Stimulated activated CD8-positive, alpha-beta memory T cell treated with anti-CD3 and anti-CD28 coated beads, Interleukin-7, amount 100 ng/mL, for 48 hours (primary cell): ENCODE results near the gene TMEM238.
"Not testable (repeated sequence)": the region's sequence is repeated elsewhere in the genome, so short reads cannot be mapped to it uniquely, and the experiment has no call there.

Experiments
- DNase-seq, 2 donors: peaks; one replicate each; pipeline ENCODE4 v3.0.0-alpha.2; 2020; ENCODE audit warnings: low read depth in 1 of 2; ENCODE audit errors: extremely low read depth in 1 of 2

Gene TMEM238, protein sequence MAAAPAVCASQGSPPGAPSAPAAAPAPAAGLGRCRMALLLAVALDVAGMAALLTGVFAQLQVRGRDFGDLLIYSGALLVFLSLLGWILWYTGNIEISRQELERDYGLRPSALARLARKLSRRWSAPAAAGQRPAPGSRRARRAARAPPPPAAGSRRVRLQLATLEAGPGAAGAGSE

DNA sequence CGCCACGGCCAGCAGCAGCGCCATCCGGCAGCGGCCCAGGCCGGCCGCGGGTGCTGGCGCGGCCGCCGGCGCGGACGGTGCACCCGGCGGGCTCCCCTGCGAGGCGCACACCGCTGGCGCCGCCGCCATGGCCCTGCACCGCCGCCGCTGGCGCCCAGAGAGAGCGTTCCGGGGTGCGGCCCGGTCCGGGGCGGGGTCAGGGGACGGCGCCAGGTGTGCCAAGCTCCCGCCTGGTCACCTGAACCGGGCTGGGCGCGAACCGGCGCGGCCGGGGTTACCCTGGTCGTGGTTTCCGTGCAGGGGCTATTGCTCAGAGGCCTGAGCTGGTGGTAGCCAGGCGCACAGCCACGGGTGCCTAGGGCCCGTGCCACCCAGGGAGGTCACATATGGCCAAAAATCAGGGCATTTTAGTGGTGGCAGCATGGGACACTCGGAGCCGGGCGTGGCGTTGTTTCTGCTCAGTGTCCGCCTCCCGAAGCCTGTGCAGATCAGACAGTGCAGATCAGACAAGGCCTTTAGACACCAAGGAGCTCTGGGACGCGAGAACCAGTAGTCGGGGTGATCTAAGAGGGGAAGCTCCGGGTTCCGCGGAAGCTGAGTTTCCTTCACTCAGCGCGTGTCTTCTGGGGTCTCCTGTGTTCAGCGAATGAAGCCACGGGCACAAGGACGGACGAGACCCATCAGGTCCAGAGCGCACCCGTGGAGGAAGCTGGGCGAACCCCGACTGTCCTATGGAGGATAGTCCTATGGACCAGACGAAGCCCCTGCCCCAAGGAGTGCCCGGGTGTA is at the start of gene TMEM238:
Gene TMEM238, minus strand, starts transcription at position 162 of the 789 bp plus-strand sequence. Its CDS starts 33 bp downstream, at position 129.
- DNase-seq = no peak

DNA sequence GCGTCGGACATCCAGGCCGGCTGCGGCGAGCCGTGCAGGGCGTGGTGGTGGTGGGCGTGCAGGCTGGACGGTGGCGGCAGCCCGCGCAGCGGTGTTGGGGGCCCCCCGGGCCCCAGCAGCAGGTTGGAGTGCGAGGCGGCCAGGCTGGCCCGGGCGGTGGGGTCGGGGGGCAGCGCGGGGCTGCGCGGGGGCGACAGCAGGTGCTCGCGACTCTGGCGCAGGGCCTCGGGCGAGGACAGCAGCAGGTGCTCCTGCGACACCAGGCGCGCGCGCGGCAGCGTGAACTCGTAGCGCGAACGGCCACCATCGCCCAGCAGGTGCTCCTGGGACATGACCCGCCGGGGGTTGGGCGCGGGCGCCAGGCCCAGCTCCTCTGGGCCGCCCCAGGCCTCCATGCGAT is 49.2 kb upstream of the TMEM238 start:
- no peak for DNase-seq

DNA sequence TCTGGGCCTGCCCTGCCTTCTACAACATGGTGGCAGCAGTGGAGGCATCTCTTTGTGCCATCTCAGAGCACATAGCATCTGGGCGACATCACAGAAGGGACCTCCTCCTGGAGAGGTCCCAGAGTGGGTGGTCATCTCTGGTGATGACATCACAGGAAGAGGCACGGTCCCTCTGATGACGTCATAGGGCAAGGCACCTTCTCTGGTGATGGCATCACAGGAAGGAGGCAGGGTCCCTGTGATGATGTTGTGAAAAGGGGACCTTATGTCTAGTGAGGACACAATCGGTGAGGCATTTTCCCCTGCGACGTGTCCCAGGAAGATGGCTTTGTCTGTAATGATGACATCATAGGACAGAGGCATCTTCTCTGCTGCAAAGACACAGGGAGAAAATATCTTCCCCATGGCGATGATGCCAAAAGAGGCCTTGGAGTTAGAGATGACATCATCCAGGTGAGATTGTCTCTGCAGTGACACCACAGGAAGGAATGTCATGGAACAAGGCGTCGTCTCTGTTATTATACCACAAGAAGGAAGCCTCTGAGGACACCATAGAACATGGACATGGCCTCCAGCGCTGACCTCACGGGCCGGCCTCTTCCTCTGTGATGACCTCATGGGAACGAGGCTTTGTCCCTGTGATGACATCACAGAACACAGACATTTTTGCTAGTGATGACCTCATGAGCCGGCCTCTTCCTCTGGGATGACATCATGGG is 48.3 kb upstream of the TMEM238 start:
- DNase-seq = no peak

DNA sequence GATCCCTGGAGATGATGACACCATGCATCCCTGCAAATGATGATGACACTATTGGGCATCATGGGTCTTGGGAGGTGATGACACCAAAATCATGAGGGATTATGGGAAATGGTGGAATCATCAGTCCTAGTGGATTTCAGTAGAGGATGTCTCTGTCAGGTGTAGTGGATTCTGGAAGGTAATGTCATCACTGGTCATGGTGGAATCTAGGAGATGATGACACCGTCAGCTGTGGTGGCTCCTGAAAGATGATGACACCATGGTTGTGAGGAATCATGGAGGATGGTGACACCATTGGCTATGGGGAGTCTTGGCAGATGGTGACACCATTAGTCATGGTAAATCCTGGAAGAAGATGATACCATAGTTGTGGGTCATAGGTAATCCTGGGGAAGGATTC is 47.1 kb upstream of the TMEM238 start:
- no peak for DNase-seq

DNA sequence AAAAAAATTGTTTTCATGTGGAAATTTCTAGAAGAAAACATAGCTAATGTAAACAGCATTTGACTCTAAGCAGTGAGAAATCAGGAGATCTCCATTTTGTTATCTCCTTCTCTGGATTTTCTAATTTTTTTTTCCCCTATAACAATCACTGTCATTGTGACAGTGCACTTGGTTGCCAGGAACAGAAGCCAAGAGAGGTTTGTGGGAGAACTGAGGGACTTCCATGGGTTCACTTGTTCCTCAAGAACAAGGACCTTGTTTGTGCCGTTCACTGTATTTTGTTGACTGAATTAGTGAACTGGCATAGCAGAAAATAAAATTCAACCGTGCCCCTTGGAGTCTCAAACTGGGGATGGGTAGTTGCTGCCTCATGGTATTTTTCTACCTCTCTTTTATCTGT is 42.0 kb upstream of the TMEM238 start:
- DNase-seq = no peak

DNA sequence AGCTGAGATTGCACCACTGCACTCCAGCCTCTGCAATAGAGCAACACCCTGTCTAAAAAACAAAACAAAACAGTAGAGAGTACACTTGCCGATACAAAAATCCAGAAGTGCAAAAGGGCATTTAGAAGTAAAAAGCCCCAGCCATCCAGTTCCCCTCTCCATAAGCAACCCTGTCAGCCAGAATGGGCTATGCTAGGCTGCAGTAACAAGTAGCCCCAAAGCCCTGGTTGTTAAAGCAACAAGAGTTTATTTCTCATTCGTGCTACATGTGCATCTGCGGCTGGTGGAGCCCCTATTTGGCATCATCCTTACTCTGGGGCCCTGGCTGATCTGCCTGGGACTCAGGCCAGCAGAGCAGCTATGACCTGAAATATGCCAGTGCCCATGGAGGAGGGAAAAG is 40.4 kb upstream of the TMEM238 start:
- no peak for DNase-seq

DNA sequence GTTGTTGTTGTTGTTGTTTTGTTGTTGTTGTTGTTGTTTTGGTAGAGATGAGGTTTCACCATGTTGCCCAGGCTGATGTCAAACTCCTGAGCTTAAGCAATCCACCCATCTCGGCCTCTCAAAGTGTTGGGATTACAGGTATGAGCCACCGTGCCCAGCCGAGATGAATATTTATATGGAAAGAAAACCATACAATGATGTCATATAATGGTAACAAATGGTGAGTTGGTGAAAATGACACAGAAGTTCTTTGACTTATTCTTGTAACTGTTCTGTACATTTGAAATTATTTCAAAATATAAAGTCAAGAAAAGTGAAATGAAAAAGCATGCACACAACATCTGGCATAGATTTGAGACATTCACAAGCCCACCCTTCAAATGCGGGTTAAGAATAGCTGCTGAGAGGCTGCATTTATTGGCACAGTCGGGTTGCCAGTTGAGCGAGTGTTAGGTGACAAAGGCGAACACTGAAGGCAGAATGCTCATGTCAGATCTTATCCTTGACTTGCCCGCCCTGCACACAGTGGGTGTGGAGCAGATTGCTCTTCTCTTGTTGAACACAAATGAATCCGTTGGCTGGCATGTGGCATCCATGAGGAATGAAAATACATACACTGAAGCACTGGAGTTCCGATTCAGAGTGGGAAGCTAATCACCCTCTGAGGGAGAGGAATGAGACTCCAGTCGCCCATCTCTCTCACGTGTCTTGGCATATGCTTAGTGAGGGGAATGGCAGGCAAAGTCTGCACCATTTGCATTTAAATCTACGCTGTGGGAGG is 39.3 kb upstream of the TMEM238 start:
- no peak for DNase-seq

DNA sequence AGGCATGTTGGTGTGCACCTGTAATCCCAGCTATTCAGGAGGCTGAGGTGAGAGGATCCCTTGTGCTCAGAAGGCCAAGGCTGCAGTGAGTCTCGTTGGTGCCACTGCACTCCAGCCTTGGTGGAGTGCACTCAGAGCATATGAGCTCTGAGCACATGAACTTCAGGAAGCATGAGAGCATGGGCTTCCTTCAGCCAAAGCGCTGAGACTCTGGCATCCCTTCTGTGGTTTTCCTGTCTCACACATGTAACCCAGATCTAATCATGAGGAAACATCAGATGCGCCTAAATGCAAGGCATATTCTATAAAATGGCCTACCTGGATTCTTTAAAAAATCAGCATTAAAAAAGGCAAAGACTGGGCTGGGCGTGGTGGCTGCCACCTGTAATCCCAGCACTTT is 37.2 kb upstream of the TMEM238 start:
- DNase-seq = not testable (repeated sequence)

DNA sequence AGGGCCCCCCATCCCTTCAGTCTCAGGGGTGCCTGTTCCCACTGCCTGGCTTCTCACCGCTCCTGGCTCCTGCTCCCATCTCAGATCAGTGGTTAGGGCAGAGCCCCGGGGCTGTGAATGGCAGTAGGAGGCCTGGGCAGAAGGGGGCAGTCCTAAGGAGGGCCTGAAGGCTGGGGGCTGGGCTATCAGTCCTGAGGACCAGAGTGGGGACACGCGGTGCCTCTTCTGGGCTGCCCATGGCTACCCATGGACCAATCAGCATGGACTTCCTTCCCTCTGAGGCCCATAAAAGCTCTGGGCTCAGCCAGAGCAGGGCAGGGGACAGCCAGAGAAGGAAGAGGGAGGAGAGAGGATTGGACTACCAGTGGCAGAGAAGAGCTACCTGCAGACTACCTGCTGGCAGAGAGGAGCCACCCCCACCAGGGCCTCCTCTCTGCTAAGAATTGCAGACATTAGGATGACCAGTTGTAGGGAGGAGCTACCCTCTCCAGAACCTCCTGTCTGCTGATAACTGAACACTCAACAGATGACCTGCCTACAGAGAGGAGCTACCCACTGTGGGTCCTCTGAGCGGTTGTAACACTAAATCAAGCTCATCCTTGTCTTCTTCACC is 35.6 kb upstream of the TMEM238 start:
- no peak for DNase-seq

DNA sequence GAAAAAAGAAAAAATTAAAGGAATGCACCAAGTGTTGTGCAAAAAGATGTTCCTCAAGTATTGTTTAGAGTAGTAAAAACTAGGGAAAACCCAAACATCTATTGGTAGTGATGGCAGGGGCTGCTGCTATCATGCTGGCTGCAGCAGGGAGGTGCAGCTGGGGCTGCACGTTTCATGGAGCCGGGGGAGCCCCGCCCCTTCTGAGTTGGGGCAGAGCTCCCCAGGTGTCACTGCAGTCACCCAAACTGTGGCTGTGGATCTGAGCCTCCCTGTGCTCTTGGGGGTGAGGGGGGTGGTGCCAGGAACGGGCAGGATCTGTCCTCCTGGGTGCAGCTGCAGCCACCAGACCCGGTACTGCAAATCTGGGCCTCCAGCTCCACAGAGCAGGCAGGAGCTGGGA is 35.0 kb upstream of the TMEM238 start:
- DNase-seq = no peak

DNA sequence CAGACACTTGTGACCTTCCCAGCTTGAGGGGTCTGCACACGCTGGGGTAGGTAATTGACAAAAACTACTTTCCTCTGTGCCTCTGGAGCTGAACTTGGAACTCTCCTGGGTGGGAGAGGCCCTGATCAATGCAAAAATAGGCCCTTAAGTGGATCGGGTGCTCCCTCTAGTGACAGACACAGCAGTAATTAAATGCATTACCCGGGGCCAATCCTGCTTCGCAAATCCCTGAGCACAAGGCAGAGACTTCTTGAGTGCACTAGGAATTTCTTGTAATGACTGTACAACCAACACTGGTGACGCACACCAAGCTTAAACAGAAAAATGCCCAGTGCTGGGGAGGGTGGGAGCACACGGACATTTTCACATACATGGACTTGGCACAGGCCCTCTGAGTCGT is 34.1 kb upstream of the TMEM238 start:
- no peak for DNase-seq

DNA sequence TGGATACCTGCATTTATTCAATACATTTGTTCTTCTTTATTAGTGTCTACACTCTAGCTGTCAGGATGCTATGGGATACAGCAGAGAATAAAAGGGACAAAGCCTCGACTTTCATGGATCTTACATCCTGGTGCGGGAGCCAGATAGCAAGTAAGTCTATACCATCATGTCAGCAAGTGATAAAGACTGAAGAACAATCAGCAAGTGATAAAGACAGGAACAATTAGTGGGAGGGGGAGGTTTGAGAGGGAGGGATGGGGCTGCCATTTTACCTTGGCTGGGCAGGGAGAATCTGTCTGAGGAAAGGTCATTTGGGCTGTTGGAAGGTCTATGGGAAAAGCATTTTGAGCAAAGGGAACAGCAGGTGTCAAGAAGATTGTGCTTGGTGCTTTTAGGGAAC is 26.1 kb upstream of the TMEM238 start:
- no peak for DNase-seq

DNA sequence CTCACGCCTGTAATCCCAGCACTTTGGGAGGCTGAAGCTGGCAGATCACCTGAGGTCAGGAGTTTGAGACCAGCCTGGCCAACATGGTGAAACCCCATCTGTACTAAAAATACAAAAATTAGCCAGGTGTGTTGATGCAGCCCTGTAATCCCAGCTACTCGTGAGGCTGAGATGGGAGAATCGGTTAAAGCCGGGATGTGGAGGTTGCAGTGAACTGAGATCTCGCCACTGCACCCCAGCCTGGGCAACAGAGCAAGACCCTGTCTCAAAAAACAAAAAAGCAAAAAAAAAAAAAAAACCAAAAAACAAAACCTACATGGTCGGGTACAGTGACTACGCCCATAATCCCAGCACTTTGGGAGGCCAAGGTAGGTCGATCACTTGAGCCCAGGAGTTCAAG is 25.1 kb upstream of the TMEM238 start:
- not testable (repeated sequence) for DNase-seq

DNA sequence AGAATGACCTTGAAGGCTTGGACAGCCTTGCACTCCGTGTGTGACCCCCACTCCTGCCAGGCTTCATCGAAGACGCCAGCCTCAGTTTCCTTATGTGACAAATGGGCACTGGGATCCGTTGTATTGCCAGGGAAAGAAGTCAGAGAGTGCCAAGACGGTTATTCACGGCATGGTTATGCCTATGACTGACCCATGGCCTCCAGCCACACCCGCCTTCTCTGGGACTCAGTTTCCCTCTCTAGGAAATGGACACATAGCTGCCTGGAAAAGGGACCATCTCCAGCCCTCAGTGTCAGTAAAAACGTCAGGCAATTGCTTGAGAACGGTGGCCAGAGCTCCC is 24.4 kb upstream of the TMEM238 start:
- no peak for DNase-seq

DNA sequence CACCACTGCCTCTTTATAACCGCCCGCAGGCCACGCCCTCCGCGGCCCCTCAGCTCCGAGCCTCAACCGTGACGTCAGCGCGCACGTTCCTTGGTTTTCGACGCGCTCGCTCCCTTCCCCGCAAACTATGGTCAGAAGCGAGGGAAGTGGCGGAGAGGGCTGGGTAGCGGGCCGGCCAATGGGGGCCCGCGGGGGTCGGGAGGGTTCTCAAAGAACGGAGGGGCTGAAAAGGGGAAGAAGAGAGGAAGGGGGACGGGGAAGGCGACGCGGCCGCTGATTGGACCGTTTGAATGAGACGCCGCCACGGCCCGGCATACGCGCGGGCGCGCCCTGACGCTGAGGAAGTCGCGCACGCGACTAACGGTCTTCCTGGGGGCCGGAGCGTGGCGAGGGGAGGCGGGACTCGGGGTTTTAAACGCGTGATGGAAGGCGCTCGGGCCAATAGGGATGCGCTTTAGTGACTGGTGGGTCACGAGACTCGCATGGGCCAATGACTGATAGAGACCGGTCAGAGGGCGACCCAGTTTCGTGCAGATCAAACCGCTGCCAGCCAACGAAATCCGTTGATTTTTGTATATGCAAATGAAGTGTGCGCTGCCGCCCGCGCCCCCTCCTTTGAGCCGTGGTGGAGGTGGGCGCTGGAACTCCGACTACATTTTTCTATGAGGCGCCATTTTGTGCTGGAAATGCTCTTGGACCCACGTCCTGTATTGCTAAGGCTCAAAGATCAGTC is 23.9 kb upstream of the TMEM238 start:
- DNase-seq = peak; percentile 93 to 95

DNA sequence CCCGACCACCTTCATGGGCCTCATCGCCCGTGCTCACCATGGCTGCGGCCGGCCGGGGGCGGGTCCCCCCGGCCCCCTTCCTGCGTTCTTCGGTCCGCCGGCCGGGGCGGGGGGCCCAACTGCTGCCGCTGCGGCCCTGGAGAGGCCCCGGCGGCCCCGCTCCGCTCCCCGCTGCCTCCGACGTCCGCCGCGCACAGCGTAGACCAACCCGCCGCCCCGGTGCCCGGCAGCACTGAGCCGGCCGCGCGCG is 23.4 kb upstream of the TMEM238 start, which contains the start of gene UBE2S:
Gene UBE2S, minus strand, starts transcription at position 239 of the 250 bp plus-strand sequence. Its CDS starts 199 bp downstream, at position 40.
- DNase-seq = not testable (repeated sequence)

DNA sequence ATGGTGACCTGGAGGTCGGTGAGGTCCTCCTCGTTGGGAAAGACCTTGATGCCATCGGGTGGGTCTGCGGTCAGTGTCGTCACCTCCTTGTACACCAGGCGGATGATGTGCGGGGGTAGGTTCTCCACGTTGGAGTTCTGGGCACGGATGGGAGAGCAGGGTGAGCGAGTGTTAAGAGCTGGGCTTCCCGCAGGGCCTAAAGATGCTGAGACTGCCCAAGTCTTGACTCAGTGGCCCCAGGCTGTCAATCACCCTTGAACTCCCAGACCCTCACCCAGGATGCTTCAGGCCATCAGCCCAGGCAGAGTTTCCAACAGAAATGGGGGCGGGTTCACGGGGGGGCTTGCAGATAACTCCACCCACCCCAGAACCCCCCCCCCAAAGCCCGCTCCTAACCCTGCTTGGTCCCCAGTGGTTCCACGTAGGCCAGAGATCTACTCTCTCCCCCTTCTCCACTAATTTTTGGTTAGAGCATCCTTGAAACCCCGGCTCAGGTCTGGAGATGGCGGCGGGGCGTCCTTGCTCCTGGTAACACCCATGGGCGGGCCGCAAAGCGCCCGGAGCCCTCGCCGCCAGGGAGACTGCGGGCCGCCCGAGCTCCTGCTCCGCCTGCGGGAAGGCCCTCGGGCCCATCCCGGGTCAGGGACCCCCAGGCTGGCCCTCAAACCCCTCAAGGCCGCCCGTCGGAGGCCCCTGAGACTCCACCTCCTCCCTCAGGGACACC is 22.9 kb upstream of the TMEM238 start:
- no peak for DNase-seq

DNA sequence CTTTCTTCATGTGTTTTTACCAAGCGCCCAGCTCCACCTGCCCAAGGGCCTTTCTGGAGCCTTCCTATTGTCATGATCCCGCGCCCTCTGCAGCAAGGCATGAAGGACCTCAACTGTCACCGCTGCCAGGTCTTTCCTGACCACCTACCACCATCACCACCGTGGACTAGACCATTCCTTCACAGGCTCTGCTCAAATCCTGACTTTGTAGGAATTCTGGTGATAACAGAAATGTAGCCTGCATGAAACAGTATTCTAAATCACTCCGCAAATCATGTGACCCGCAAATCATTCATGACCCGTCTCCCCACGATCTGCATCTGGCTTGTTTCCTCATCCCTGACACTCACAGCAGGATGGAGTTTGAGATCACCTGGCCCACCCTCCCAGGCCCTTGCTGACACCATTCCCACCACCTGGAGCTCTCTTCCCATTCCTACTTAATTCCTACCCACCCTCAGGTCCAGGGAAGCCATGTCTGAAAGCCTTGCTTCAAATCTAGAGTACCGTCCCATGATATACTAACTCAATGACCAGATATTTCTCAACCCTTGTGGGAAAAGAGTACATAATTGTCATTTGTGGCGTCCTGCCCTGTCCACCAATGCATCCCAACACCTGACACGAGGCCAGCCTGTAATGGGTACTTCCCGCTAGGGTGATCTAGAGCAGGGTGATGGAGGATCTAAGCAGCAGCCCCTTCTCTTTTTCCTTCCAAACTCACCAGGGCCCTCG is 22.2 kb upstream of the TMEM238 start:
- DNase-seq = no peak

DNA sequence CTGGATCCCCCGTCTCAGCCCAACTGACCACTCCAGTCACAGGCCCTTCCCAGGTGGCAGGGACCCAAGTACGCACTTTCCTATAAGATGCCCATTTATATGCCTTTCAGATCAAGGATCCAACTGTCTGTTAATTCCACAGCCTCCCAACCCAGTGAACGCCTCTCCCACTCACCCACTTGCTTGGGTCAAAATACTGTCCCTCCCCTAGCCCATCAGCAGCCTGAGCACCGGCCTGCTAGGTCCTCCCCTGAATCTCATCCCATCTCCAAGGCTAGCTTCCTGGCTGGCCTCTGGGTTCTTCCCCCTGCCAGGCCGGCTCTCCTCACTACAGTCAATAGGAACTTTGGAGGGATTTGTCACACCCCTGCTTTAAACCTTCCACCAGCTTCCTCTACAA is 21.5 kb upstream of the TMEM238 start:
- DNase-seq = no peak
